Rectal smooth muscle tissue (tissue), 1 donor: Measurements from ENCODE around the gene QPRT.
"Not testable (repeated sequence)": the region's sequence is repeated elsewhere in the genome, so short reads cannot be mapped to it uniquely, and the experiment has no call there.

ENCODE experiments used
- H3K27ac ChIP-seq: one replicate; pipeline ENCODE4 v1.7.0; 2013; ENCODE audit warnings: low read depth, low read length, inconsistent platforms
- H3K27me3 ChIP-seq: one replicate; pipeline ENCODE4 v1.7.0; 2013; ENCODE audit warnings: low read length; ENCODE audit not compliant: control insufficient read depth, insufficient read depth
- H3K36me3 ChIP-seq: one replicate; pipeline ENCODE4 v1.7.0; 2013; ENCODE audit warnings: low read length; ENCODE audit not compliant: control insufficient read depth, insufficient read depth
- H3K4me1 ChIP-seq: one replicate; pipeline ENCODE4 v1.7.0; 2013; ENCODE audit warnings: low read length; ENCODE audit not compliant: control insufficient read depth, insufficient read depth
- H3K4me3 ChIP-seq: one replicate; pipeline ENCODE4 v1.7.0; 2013; ENCODE audit warnings: low read length
- H3K9ac ChIP-seq: one replicate; pipeline ENCODE4 v1.7.0; 2013; ENCODE audit warnings: low read length

The QPRT gene

GRCh38 chr16:29686740-29687332, 7.9 kb downstream of the QPRT start:
- no peaks in the 10 kb centered on the region for H3K4me1 ChIP-seq
- H3K4me3 ChIP-seq: no peak overlapping the region
- no peaks in the 10 kb centered on the region for H3K27me3 ChIP-seq
- no peak overlapping the region for H3K27ac ChIP-seq
- H3K36me3 ChIP-seq: no peaks in the 10 kb centered on the region
- H3K9ac ChIP-seq: no peak overlapping the region

GRCh38 chr16:29687755-29688154, 8.8 kb downstream of the QPRT start:
- Histone ChIP-seq H3K27ac (no peak overlapping the region), H3K9ac (no peak overlapping the region), H3K36me3 (no peaks in the 10 kb centered on the region)

GRCh38 chr16:29688172-29688571, 9.2 kb downstream of the QPRT start:
- Histone ChIP-seq H3K27me3 (no peaks in the 10 kb centered on the region), H3K4me1 (no peaks in the 10 kb centered on the region), H3K36me3 (no peaks in the 10 kb centered on the region), H3K4me3 (no peak overlapping the region), H3K27ac (no peak overlapping the region), H3K9ac (no peak overlapping the region)

More at GRCh38 chr16:29687755-29688154, 8.8 kb downstream of the QPRT start:
- no peaks in the 10 kb centered on the region for H3K27me3 ChIP-seq
- no peak overlapping the region for H3K4me3 ChIP-seq
- no peaks in the 10 kb centered on the region for H3K4me1 ChIP-seq

GRCh38 chr16:29689490-29690351, 10.7 kb downstream of the QPRT start:
- not testable (repeated sequence) for H3K4me3 ChIP-seq, H3K27me3 ChIP-seq, H3K4me1 ChIP-seq, H3K27ac ChIP-seq, H3K9ac ChIP-seq, H3K36me3 ChIP-seq

GRCh38 chr16:29692606-29693005, 13.6 kb downstream of the QPRT start:
- H3K27me3 ChIP-seq, H3K9ac ChIP-seq, H3K4me3 ChIP-seq, H3K4me1 ChIP-seq, H3K27ac ChIP-seq, H3K36me3 ChIP-seq: not testable (repeated sequence)

- Histone ChIP-seq H3K4me1 (no peaks in the 10 kb centered on the region), H3K36me3 (no peaks in the 10 kb centered on the region), H3K4me3 (no peak overlapping the region), H3K27me3 (no peaks in the 10 kb centered on the region), H3K9ac (no peak overlapping the region), H3K27ac (no peak overlapping the region)
These were observed 15.6 kb downstream of the QPRT start for GRCh38 chr16:29694384-29695195.

GRCh38 chr16:29695675-29696074, 16.7 kb downstream of the QPRT start:
- H3K36me3 ChIP-seq, H3K4me3 ChIP-seq, H3K9ac ChIP-seq, H3K27ac ChIP-seq, H3K4me1 ChIP-seq, H3K27me3 ChIP-seq: not testable (repeated sequence)

GRCh38 chr16:29696881-29697331, 17.9 kb downstream of the QPRT start:
- Histone ChIP-seq H3K27ac (no peak overlapping the region), H3K4me1 (no peaks in the 10 kb centered on the region), H3K36me3 (no peaks in the 10 kb centered on the region), H3K27me3 (no peaks in the 10 kb centered on the region), H3K4me3 (no peak overlapping the region), H3K9ac (no peak overlapping the region)

GRCh38 chr16:29697391-29697790, 18.4 kb downstream of the QPRT start:
- Histone ChIP-seq H3K27ac (no peak overlapping the region), H3K27me3 (no peaks in the 10 kb centered on the region), H3K9ac (no peak overlapping the region), H3K4me1 (no peaks in the 10 kb centered on the region), H3K4me3 (no peak overlapping the region), H3K36me3 (no peaks in the 10 kb centered on the region)

GRCh38 chr16:29698042-29698441, 19.1 kb downstream of the QPRT start:
- Histone ChIP-seq H3K4me1 (no peaks in the 10 kb centered on the region), H3K4me3 (no peak overlapping the region), H3K9ac (no peak overlapping the region), H3K27ac (no peak overlapping the region), H3K27me3 (no peaks in the 10 kb centered on the region), H3K36me3 (no peaks in the 10 kb centered on the region)

- Histone ChIP-seq H3K36me3 (no peaks in the 10 kb centered on the region), H3K27ac (no peak overlapping the region), H3K27me3 (no peaks in the 10 kb centered on the region), H3K9ac (no peak overlapping the region), H3K4me3 (no peak overlapping the region), H3K4me1 (no peaks in the 10 kb centered on the region)
These were observed 19.7 kb downstream of the QPRT start for GRCh38 chr16:29698484-29699323.
